Small intestine (tissue), 7 donors: Measurements from ENCODE around the gene SEMA3C. TPM values are rescaled to one million over a fixed set of nuclear protein-coding genes. Genes with fewer than 3 reads are reported as not detected.
A peak's percentile ranks its signal among the peaks of the same experiment; 100 is the strongest.

Source experiments
- DNase-seq, 2 donors: peaks; one replicate each; pipeline versions ENCODE4 v3.0.0 to v3.0.0-alpha.2; 2013
- FAIRE-seq: peaks from 2 replicates; lab custom pipeline; 2012; peaks lifted over from hg19 to GRCh38; lab: Jason Lieb, UNC
- H3K27ac ChIP-seq, 3 donors: one replicate each; pipeline ENCODE4 v1.5.1; 2013; ENCODE audit warnings: low read length in 2 of 3, mild to moderate bottlenecking in 2 of 3, control low read depth in 1 of 3, inconsistent platforms in 1 of 3, low read depth in 1 of 3, moderate library complexity in 1 of 3
- H3K27me3 ChIP-seq, 3 donors: one replicate each; pipeline ENCODE4 v1.6.1; 2013; ENCODE audit warnings: low read length in 3 of 3, inconsistent platforms in 1 of 3; ENCODE audit not compliant: control insufficient read depth in 3 of 3, insufficient read depth in 3 of 3
- H3K36me3 ChIP-seq, 3 donors: one replicate each; pipeline ENCODE4 v1.6.1; 2013; ENCODE audit warnings: low read length in 3 of 3, inconsistent platforms in 1 of 3, low read depth in 1 of 3, mild to moderate bottlenecking in 1 of 3, moderate library complexity in 1 of 3; ENCODE audit not compliant: control insufficient read depth in 3 of 3, insufficient read depth in 2 of 3
- H3K4me1 ChIP-seq, 3 donors: one replicate each; pipeline ENCODE4 v1.6.1; 2013; ENCODE audit warnings: low read length in 2 of 3, inconsistent platforms in 1 of 3, low read depth in 1 of 3, mild to moderate bottlenecking in 1 of 3, moderate library complexity in 1 of 3; ENCODE audit not compliant: control insufficient read depth in 3 of 3, insufficient read depth in 2 of 3
- H3K4me3 ChIP-seq, 3 donors: one replicate each; pipeline ENCODE4 v1.5.1; 2013; ENCODE audit warnings: low read length in 3 of 3, control low read depth in 1 of 3, inconsistent platforms in 1 of 3, low read depth in 1 of 3, mild to moderate bottlenecking in 1 of 3, moderate library complexity in 1 of 3
- H3K9me3 ChIP-seq, 2 donors: one replicate each; pipeline ENCODE4 v1.6.1; 2013; ENCODE audit warnings: low read depth in 1 of 2, low read length in 1 of 2; ENCODE audit not compliant: control insufficient read depth in 2 of 2, insufficient read depth in 1 of 2
- WGBS, 3 donors: extraction: QIAGEN DNeasy Blood & Tissue Kit; methylation state at CpG; one replicate each; pipeline ENCODE4 v1.1.7; 2013; 5-methylcytosine and 5-hydroxymethylcytosine counted together
- polyA plus RNA-seq, 4 donors: library from polyadenylated mRNA; stranded (reverse) in 3 of 4; unstranded in 1 of 4; fragments of 200-250 nt in 3 of 4; fragments of 120-200 nt in 1 of 4; gene quantifications; one replicate each; pipeline versions ENCODE4 v1.2.1 to v1.2.3, GENCODE V29; 2013
- donor health status: healthy with polysubstance abuse.
- donor health status: control.
- donor health status: control.
- donor health status: Bipolar disorder and iron deficiency.
- donor health status: healthy.

The SEMA3C gene
- polyA plus RNA-seq, 4 donors, result 1.4 to 70.8 (median 7.6) TPM

DNA sequence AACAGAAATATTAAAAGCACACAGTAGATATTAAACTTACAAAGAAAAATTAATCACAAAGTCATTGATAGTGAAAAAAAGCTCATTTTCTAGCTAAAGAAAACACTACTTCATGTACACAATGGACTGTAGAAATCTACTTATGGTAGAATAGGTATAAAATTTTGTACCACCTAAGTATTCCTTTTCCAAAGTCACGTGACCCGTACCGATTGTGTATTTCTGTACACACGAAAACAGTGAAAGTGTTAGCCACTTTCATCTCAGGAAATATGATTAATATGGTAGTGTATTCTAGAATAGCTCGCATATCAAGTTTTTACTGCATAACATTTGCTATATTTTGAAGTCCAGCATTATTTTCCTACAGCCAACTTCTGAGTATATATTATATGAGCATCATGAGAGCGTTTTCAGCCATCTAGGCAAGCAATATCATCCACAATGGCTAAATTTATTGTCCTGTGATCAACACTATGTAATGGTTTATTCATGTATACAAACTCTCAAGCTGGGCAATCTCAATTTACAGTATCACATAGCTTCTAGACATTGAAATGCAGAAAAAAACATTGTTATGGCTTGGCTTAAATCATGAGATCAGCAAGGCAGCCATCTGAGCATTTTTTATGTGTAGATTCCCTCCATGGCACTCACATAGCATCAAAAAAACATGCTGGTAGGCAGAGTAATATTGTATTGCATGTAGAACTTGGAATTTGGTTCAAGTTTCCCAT is 165.7 kb downstream of the SEMA3C start:
- Histone ChIP-seq H3K36me3 (peaks cover 0 to 10% (median 0%) of the 10 kb centered on the region in 3 donors), H3K4me3 (no peak overlapping the region), H3K9me3 (no peaks in the 10 kb centered on the region), H3K4me1 (no peaks in the 10 kb centered on the region), H3K27me3 (no peaks in the 10 kb centered on the region), H3K27ac (no peak overlapping the region)
- FAIRE-seq, result no peak
- no peak for DNase-seq
- WGBS, 3 donors, result 79 to 94% (median 91%) methylated on average over 6 of the region's 6 CpGs

DNA sequence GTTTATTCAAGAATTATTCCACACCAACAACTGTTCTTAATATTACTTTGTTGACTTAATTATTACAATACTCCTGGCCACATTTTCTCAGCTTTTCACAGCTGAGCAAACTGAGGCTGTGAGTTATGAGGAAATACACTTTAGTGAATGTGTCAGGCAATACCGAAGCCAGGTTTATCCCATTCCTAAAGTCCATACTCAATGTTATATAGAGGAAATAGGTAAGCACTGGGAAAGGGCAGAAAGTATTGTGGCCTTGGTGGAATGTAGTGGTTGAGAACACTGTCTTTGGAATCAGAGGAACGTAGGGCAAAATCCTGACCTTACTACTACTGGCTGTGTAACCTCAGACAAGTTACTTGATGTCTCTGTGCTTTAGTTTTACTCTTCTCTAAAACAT is 169.6 kb downstream of the SEMA3C start:
- Histone ChIP-seq H3K27ac (no peak overlapping the region), H3K4me3 (no peak overlapping the region)

GRCh38 chr7:80748363-80749042 is 170.3 kb downstream of the SEMA3C start:
- peaks cover 0 to 6% (median 0%) of the 10 kb centered on the region in 3 donors for H3K36me3 ChIP-seq
- H3K9me3 ChIP-seq, result no peaks in the 10 kb centered on the region
- no peaks in the 10 kb centered on the region for H3K4me1 ChIP-seq
- WGBS, 3 donors, result 35 to 56% (median 55%) methylated on average over 8 of the region's 8 CpGs
- H3K27ac ChIP-seq, result no peak overlapping the region
- no peak overlapping the region for H3K4me3 ChIP-seq
- H3K27me3 ChIP-seq, result no peaks in the 10 kb centered on the region
- FAIRE-seq, result no peak
- DNase-seq, result peak; percentile 1 to 24

More for the DNA sequence above, 169.6 kb downstream of the SEMA3C start:
- H3K4me1 ChIP-seq, result no peaks in the 10 kb centered on the region
- 48 to 74% (median 49%) methylated on average over 2 of the region's 2 CpGs for WGBS, 3 donors
- DNase-seq, result peak in 1 of 2 donors; percentile 6
- FAIRE-seq, result no peak
- H3K27me3 ChIP-seq, result no peaks in the 10 kb centered on the region
- peaks cover 0 to 6% (median 0%) of the 10 kb centered on the region in 3 donors for H3K36me3 ChIP-seq
- H3K9me3 ChIP-seq, result no peaks in the 10 kb centered on the region

DNA sequence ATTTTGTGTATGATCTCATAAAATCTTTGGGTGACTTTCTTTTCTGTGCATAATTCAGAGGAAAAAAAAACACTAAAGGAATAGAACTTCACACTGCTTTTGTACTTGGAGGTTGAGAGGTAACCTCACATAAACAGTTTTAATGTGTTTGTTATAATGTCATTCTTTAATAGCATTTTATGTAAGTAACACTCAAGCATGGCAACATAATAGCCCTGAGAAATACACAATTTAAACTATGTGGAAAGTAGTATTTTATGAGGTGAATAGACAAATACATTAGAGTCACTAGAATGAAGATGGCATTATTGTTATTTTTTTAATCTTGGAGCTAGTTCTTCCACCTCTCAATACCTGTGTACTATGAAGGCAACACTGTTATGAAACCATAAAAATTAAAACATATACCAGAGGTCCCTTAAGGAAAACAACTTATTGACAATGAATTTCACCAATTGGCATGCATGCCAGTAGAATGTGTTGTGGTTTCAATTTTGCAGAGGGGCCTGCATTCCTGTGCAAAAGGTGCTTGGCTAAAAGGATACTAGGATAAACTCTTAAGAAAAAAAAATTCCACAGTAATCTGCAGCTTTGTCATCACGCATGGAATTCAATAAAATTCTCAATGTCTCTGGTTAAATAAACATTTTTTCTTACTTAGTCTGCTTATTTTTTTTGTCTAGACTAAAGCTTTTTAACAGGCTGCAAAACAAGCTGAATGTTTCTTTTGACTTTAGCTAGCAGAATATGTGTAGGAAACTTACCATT is 177.9 kb downstream of the SEMA3C start:
- no peaks in the 10 kb centered on the region for H3K9me3 ChIP-seq
- H3K4me1 ChIP-seq, result no peaks in the 10 kb centered on the region
- no peaks in the 10 kb centered on the region for H3K27me3 ChIP-seq
- DNase-seq, result no peak
- 48 to 97% (median 83%) methylated on average over 1 of the region's 1 CpG for WGBS, 3 donors
- H3K27ac ChIP-seq, result no peak overlapping the region
- peaks cover 0 to 3% (median 0%) of the 10 kb centered on the region in 3 donors for H3K36me3 ChIP-seq
- no peak overlapping the region for H3K4me3 ChIP-seq
- no peak for FAIRE-seq

GRCh38 chr7:80736371-80737125 is 182.3 kb downstream of the SEMA3C start:
- no peak for FAIRE-seq

DNA sequence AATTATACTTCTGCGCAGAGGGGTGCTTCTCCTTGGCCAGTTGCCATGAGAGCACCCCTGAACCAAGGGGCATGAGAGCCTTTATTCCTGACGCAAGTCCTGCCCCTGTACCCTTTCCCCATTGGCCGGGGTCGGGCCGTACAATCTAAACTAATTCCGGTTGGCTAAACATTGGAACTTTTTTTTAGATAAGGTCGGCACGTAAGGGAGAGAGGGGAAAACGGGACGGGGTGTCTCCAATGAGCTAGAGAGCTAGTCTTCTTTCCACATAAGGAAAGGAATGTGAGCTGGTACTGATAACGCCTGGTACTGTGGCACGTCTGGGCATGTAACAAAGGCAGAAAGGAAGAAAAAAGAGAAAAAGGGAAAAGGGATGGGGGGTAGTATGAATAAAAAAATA is 183.5 kb downstream of the SEMA3C start:
- Histone ChIP-seq H3K9me3 (no peaks in the 10 kb centered on the region), H3K36me3 (no peaks in the 10 kb centered on the region), H3K4me1 (no peaks in the 10 kb centered on the region), H3K27me3 (no peaks in the 10 kb centered on the region), H3K27ac (no peak overlapping the region), H3K4me3 (no peak overlapping the region)
- 92 to 94% (median 93%) methylated on average over 12 of the region's 12 CpGs for WGBS, 3 donors
- DNase-seq (no peak), FAIRE-seq (no peak)

More at GRCh38 chr7:80736371-80737125, 182.3 kb downstream of the SEMA3C start:
- DNase-seq, result no peak
- Histone ChIP-seq H3K4me3 (no peak overlapping the region), H3K9me3 (no peaks in the 10 kb centered on the region), H3K4me1 (no peaks in the 10 kb centered on the region), H3K27me3 (no peaks in the 10 kb centered on the region), H3K27ac (no peak overlapping the region), H3K36me3 (no peaks in the 10 kb centered on the region)
- 76 to 83% (median 83%) methylated on average over 4 of the region's 4 CpGs for WGBS, 3 donors

DNA sequence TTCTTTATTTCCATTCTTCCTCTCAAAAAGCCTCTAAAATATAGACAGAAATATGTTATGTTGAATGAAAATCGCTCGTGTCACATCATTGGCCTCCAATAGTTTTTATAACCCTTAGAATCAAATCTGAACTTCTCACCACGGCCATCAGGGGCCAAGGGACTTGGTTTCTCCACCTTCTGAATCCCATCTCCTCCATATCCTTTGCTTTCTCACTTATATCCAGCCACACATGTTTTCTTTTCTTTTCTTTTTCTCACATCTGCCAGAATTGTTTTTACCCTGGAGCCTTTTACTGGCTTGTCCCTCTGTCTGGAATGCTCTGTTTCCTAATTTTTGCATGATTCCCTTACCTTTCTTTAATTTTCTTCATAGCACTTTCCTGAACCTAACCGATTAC is 184.8 kb downstream of the SEMA3C start:
- Histone ChIP-seq H3K27ac (no peak overlapping the region), H3K4me3 (no peak overlapping the region), H3K9me3 (no peaks in the 10 kb centered on the region), H3K27me3 (no peaks in the 10 kb centered on the region), H3K36me3 (no peaks in the 10 kb centered on the region), H3K4me1 (no peaks in the 10 kb centered on the region)
- FAIRE-seq, result no peak
- WGBS, 3 donors, result 84 to 91% (median 86%) methylated on average over 4 of the region's 4 CpGs
- no peak for DNase-seq
